HL-60/S4 treated with retinoic acid at 250 ng/mL for 4 days and 3 days (cell line): Measurements from ENCODE around the gene MMP7.

ENCODE experiments used
- in situ Hi-C: fragments of 300-500 bp; cut with MboI; formaldehyde crosslinking; loops from 2 replicates; pipeline ENCODE4 v1.7.0; 2022; ENCODE audit warnings: low sequenced_read_pairs

MMP7 gene

GRCh38 chr11:102530558-102530957, at the start of gene MMP7:
TSS of gene MMP7 (minus strand) at chr11:102530747. CDS start at chr11:102530700, 47 bp downstream.
- in situ Hi-C loops = no loop called here

- in situ Hi-C loops = no loop called here
These were observed 47.2 kb upstream of the MMP7 start for GRCh38 chr11:102577723-102578122.

GRCh38 chr11:102577182-102577581, 46.6 kb upstream of the MMP7 start:
- in situ Hi-C loops = no loop called here

- in situ Hi-C loops = no loop called here
These were observed 45.8 kb upstream of the MMP7 start for GRCh38 chr11:102576350-102576749.

GRCh38 chr11:102575012-102575411, 44.5 kb upstream of the MMP7 start:
- in situ Hi-C loops = no loop called here

- in situ Hi-C loops = no loop called here
These were observed 43.3 kb upstream of the MMP7 start for GRCh38 chr11:102573851-102574250.

- in situ Hi-C loops = no loop called here
These were observed 42.1 kb upstream of the MMP7 start for GRCh38 chr11:102572554-102573220.

GRCh38 chr11:102568851-102569250, 38.3 kb upstream of the MMP7 start:
- in situ Hi-C loops = no loop called here

- in situ Hi-C loops = no loop called here
These were observed 35.6 kb upstream of the MMP7 start for GRCh38 chr11:102566112-102566511.

- in situ Hi-C loops = no loop called here
These were observed 33.6 kb upstream of the MMP7 start for GRCh38 chr11:102564110-102564509.

GRCh38 chr11:102561636-102562035, 31.1 kb upstream of the MMP7 start:
- in situ Hi-C loops = no loop called here

- in situ Hi-C loops = no loop called here
These were observed 30.0 kb upstream of the MMP7 start for GRCh38 chr11:102560555-102561011.

GRCh38 chr11:102559839-102560238, 29.3 kb upstream of the MMP7 start:
- in situ Hi-C loops = no loop called here

- in situ Hi-C loops = no loop called here
These were observed 24.5 kb upstream of the MMP7 start for GRCh38 chr11:102555091-102555490.

- in situ Hi-C loops = no loop called here
These were observed 23.3 kb upstream of the MMP7 start for GRCh38 chr11:102553835-102554282.

- in situ Hi-C loops = no loop called here
These were observed 22.1 kb upstream of the MMP7 start for GRCh38 chr11:102552447-102553194.

GRCh38 chr11:102552020-102552419, 21.5 kb upstream of the MMP7 start:
- in situ Hi-C loops = no loop called here

- in situ Hi-C loops = no loop called here
These were observed 20.7 kb upstream of the MMP7 start for GRCh38 chr11:102551169-102551781.

GRCh38 chr11:102546923-102547471, 16.4 kb upstream of the MMP7 start:
- in situ Hi-C loops = no loop called here

- in situ Hi-C loops = no loop called here
These were observed 15.9 kb upstream of the MMP7 start for GRCh38 chr11:102546427-102546826.

GRCh38 chr11:102545701-102546100, 15.2 kb upstream of the MMP7 start:
- in situ Hi-C loops = no loop called here

GRCh38 chr11:102544594-102544993, 14.0 kb upstream of the MMP7 start:
- in situ Hi-C loops = no loop called here
